CD4-positive, alpha-beta T cell (primary cell): ENCODE measurements around the gene FGF13. TPM values are rescaled to one million over a fixed set of nuclear protein-coding genes. Genes with fewer than 3 reads are reported as not detected.

Experiments
- ATAC-seq: fragments of 200-7000 bp; cut with Tn5 transposase; one replicate; pipeline ENCODE4 v1.10.0; 2022; ENCODE audit warnings: mild to moderate bottlenecking; ENCODE audit not compliant: poor library complexity
- CTCF ChIA-PET: fragments of 350-600 bp; sonication (Branson Sonifier 250); formaldehyde crosslinking; loops from one replicate; lab custom pipeline; 2021; ENCODE audit warnings: antibody characterized with exemption, inconsistent platforms; lab: Charles Lee
- POLR2A ChIA-PET: fragments of 350-600 bp; sonication (Branson Sonifier 250); formaldehyde crosslinking; loops from one replicate; lab custom pipeline; 2021; ENCODE audit warnings: antibody characterized with exemption, inconsistent platforms; lab: Charles Lee
- DNase-seq, 14 experiments: peaks; one replicate each; pipeline ENCODE4 v3.0.0-alpha.2; 2013 to 2020; ENCODE audit warnings: mixed read lengths in 2 of 14
- H3K27ac ChIP-seq, 2 donors: one replicate each; pipeline versions ENCODE4 v1.5.1 to v1.7.0; 2013; ENCODE audit warnings: low read length in 2 of 2, low read depth in 1 of 2, mild to moderate bottlenecking in 1 of 2
- H3K27me3 ChIP-seq, 2 experiments: 1 replicate in 1 of 2; 2 replicates in 1 of 2; pipeline versions ENCODE4 v1.6.1 to v1.7.0; 2013; ENCODE audit warnings: low read length in 2 of 2, control low read depth in 1 of 2, mild to moderate bottlenecking in 1 of 2, moderate library complexity in 1 of 2; ENCODE audit not compliant: insufficient read depth in 2 of 2, control insufficient read depth in 1 of 2
- H3K36me3 ChIP-seq: one replicate; pipeline ENCODE4 v1.6.1; 2013; ENCODE audit warnings: low read length, control low read depth; ENCODE audit not compliant: insufficient read depth
- H3K4me1 ChIP-seq: one replicate; pipeline ENCODE4 v1.6.1; 2013; ENCODE audit warnings: low read length, control low read depth; ENCODE audit not compliant: insufficient read depth
- H3K4me3 ChIP-seq: one replicate; pipeline ENCODE4 v1.5.1; 2013; ENCODE audit warnings: mild to moderate bottlenecking, low read length, moderate library complexity
- H3K9me3 ChIP-seq, 2 experiments: 1 replicate in 1 of 2; 2 replicates in 1 of 2; pipeline versions ENCODE4 v1.6.1 to v1.7.0; 2013; ENCODE audit warnings: low read length in 2 of 2, mild to moderate bottlenecking in 2 of 2, control low read depth in 1 of 2, moderate library complexity in 1 of 2; ENCODE audit not compliant: control insufficient read depth in 1 of 2, insufficient read depth in 1 of 2
- H3K27ac Mint-ChIP-seq: one replicate; pipeline ENCODE4 v1.8.0; 2020; ENCODE audit warnings: mixed read lengths
- H3K27me3 Mint-ChIP-seq: one replicate; pipeline ENCODE4 v1.8.0; 2021; ENCODE audit warnings: mixed read lengths
- H3K36me3 Mint-ChIP-seq: one replicate; pipeline ENCODE4 v1.8.0; 2021; ENCODE audit warnings: low read depth, mixed read lengths
- H3K4me1 Mint-ChIP-seq: one replicate; pipeline ENCODE4 v1.8.0; 2021; ENCODE audit warnings: low read depth, mixed read lengths
- H3K4me3 Mint-ChIP-seq: one replicate; pipeline ENCODE4 v1.8.0; 2020; ENCODE audit warnings: mild to moderate bottlenecking, mixed read lengths
- H3K9me3 Mint-ChIP-seq: one replicate; pipeline ENCODE4 v1.8.0; 2020; ENCODE audit warnings: mixed read lengths
- intact Hi-C, 2 experiments: fragments of 100-400 bp; cut with DNase I in 1 of 2; cut with micrococcal nuclease in 1 of 2; formaldehyde crosslinking; loops; one replicate each; pipeline versions ENCODE4 v1.15.1 to v1.9.0; 2023 to 2025; cut with DNase I, micrococcal nuclease
- total RNA-seq, 174 experiments: library from RNA in 2 of 174; stranded (reverse) in 2 of 174; gene quantifications; one replicate each; pipeline ENCODE4 v1.2.3 and lab custom pipeline; 2021 to 2026
- TF ChIP-seq, protein P1 (sequence below): fragments of 200-600 bp; IDR thresholded peaks from one replicate; pipeline ENCODE4 v1.8.0; 2022; ENCODE audit warnings: antibody characterized with exemption, mild to moderate bottlenecking

FGF13 gene
- total RNA-seq, 2 experiments from 2014 or later = not detected

DNA sequence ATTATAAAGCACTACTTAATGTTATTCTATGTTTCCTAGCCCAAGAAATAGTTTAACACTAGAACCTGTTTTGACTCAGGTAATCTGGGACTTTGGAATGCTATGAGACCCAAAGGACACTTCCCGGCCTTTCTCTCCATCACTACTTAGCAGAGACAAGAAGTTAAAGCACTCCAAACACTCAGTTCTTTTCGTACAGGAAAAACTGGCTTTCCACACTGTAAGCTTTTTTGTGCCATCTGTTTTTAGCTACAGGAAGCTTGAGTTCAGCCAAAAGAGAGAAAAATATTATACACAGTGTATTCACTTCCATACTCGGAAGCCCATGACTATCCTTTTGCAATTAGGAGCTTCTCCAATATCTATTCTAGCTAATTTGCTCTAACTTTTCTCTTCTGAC is 7.9 kb upstream of the FGF13 start:
- Histone ChIP-seq H3K36me3 (no peaks in the 10 kb centered on the region), H3K27me3 (no peaks in the 10 kb centered on the region), H3K4me1 (no peaks in the 10 kb centered on the region), H3K9me3 (no peaks in the 10 kb centered on the region), H3K27ac (no peak overlapping the region), H3K4me3 (no peak overlapping the region)
- Mint-ChIP-seq H3K4me1 (no peaks in the 10 kb centered on the region), H3K27ac (no peak overlapping the region), H3K27me3 (peaks cover 13% of the 10 kb centered on the region), H3K9me3 (no peaks in the 10 kb centered on the region), H3K36me3 (no peaks in the 10 kb centered on the region), H3K4me3 (no peak overlapping the region)
- ChIA-PET POLR2A (no interaction called here), CTCF (no interaction called here)
- no peak for DNase-seq
- intact Hi-C loops = no loop called here
- ATAC-seq = no peak
- TF ChIP-seq, protein P1, sequence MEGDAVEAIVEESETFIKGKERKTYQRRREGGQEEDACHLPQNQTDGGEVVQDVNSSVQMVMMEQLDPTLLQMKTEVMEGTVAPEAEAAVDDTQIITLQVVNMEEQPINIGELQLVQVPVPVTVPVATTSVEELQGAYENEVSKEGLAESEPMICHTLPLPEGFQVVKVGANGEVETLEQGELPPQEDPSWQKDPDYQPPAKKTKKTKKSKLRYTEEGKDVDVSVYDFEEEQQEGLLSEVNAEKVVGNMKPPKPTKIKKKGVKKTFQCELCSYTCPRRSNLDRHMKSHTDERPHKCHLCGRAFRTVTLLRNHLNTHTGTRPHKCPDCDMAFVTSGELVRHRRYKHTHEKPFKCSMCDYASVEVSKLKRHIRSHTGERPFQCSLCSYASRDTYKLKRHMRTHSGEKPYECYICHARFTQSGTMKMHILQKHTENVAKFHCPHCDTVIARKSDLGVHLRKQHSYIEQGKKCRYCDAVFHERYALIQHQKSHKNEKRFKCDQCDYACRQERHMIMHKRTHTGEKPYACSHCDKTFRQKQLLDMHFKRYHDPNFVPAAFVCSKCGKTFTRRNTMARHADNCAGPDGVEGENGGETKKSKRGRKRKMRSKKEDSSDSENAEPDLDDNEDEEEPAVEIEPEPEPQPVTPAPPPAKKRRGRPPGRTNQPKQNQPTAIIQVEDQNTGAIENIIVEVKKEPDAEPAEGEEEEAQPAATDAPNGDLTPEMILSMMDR = no peak

DNA sequence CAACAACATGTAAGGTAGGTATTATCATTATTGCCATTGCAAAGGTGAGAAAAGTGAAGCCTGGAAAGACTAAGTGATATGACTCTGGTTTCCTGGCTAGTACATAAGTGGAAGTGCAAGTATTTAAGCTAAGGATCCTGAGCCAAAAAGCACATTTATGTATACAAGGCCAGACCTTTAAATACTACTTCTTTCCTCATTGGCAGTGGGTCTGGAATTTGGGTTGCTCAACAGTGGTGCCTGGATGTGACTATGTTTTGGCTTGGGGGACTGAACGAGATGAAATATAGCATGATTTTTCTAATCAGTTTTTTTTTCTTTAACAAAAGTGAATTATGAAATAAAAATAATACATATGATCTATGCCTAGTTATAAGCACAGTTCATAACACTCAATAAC is 7.4 kb upstream of the FGF13 start:
- Mint-ChIP-seq H3K36me3 (no peaks in the 10 kb centered on the region), H3K27ac (no peak overlapping the region), H3K9me3 (no peaks in the 10 kb centered on the region), H3K27me3 (peaks cover 13% of the 10 kb centered on the region), H3K4me1 (no peaks in the 10 kb centered on the region), H3K4me3 (no peak overlapping the region)
- ChIA-PET POLR2A (no interaction called here), CTCF (no interaction called here)
- peaks cover 0 to 4% of the 10 kb centered on the region in 2 experiments for H3K27me3 ChIP-seq
- no peaks in the 10 kb centered on the region for H3K4me1 ChIP-seq
- H3K27ac ChIP-seq = no peak overlapping the region
- TF ChIP-seq, protein P1 = no peak
- no peak for DNase-seq
- no peak for ATAC-seq
- intact Hi-C loops = no loop called here
- no peaks in the 10 kb centered on the region for H3K9me3 ChIP-seq
- H3K4me3 ChIP-seq = no peak overlapping the region
- no peaks in the 10 kb centered on the region for H3K36me3 ChIP-seq

DNA sequence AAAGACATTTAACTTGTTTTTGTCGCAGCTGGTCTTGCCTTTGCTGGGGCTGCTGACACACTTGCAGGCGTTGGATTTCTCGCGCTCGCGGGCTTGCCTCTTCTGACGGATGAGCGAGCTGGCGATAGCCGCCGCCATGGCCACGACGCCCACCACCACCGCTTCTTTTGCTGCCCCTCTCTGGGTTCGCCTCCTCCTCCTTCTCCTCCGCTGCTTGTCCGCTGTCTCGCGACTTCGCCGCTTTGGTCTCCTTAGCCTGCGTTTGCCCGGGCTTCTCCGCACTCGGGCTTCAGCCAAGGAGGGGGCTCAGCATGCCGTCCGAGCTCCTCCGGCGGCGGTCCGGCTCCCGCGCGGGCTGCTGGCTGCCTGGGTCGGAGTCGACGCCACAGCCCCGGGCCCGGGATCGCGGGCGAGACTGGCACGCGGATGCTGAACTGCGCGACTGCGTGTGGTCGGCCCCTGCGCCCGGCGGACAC is 613 bp downstream of the FGF13 start:
- Mint-ChIP-seq H3K4me1 (no peaks in the 10 kb centered on the region), H3K9me3 (no peaks in the 10 kb centered on the region), H3K27ac (no peak overlapping the region), H3K27me3 (peaks cover 52% of the 10 kb centered on the region), H3K36me3 (no peaks in the 10 kb centered on the region), H3K4me3 (no peak overlapping the region)
- no peaks in the 10 kb centered on the region for H3K9me3 ChIP-seq
- intact Hi-C loops = no loop called here
- ChIA-PET CTCF (no interaction called here), POLR2A (no interaction called here)
- no peak overlapping the region for H3K27ac ChIP-seq
- no peaks in the 10 kb centered on the region for H3K36me3 ChIP-seq
- DNase-seq (no peak), ATAC-seq (no peak)
- H3K27me3 ChIP-seq = peaks cover 11 to 14% of the 10 kb centered on the region in 2 experiments
- no peaks in the 10 kb centered on the region for H3K4me1 ChIP-seq
- H3K4me3 ChIP-seq = no peak overlapping the region
- TF ChIP-seq, protein P1 = no peak
